ENCODE measurements around the gene BNIPL.
A peak's percentile ranks its signal among the peaks of the same experiment; 100 is the strongest.

DNA sequence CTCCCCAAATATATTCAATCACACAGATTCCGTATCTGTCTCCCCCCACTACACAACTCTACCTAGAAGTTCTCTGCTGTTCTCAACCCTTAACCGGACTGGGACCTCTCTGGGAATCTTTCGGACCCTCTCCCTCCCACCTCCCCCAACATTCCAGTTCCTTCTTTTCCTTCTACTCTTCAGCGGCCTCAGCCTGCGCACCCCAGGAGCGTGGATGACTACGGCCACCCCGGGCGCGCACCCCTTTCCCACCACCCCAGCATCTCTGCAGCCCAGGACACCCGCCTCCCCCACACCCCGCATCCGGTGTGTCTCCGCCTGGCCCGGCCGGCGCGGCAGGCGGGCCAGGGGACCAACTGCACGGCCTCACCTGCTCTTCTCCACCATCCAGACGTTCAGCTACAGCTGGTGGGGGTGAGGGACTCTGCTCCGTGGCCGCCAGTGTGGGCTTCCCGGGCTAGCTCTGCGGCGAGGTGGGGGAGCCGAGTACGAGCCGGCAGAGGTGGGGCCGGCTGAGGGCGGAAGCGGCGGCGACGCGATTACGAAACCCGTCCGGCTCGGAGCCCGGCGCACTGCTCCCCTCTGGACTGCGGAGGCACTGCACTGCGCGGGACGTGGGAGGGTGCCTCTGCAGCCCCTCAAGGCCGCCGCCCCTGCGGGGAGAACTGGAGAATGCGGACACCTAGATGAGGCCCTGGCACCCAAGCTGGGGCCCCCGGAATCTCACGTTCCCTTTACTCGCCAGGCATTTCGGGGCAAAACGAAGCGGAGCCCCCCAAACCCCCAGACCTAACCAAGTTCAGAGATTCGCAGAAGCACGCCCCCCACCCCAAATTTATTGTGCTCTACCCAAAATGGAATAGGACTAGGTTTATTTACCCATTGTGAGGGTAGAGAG is 23.0 kb downstream of the BNIPL start, which contains the start of gene CDC42SE1:
- TF ChIP-seq CTCF (CRISPR knock-in tag; IDR thresholded peaks at IDR 0.05) (peak; percentile 89), FOSL2 (CRISPR knock-in tag; IDR thresholded peaks at IDR 0.05) (peak; percentile 63), YY1 (IDR thresholded peaks at IDR 0.05; ENCODE audit: insufficient read depth, insufficient replicate concordance, low read depth, low read length) (peak; percentile 40), EP300 (IDR thresholded peaks at IDR 0.05; ENCODE audit: low read depth in 2 of 2, low read length in 2 of 2) (no peak), EP300 (CRISPR knock-in tag; IDR thresholded peaks at IDR 0.05; ENCODE audit: borderline replicate concordance) (peak; percentile 73), EZH2 (conservative IDR thresholded peaks at IDR 0.05; ENCODE audit: low read depth, low read length) (no peak)
- TF ChIP-seq, protein P1, sequence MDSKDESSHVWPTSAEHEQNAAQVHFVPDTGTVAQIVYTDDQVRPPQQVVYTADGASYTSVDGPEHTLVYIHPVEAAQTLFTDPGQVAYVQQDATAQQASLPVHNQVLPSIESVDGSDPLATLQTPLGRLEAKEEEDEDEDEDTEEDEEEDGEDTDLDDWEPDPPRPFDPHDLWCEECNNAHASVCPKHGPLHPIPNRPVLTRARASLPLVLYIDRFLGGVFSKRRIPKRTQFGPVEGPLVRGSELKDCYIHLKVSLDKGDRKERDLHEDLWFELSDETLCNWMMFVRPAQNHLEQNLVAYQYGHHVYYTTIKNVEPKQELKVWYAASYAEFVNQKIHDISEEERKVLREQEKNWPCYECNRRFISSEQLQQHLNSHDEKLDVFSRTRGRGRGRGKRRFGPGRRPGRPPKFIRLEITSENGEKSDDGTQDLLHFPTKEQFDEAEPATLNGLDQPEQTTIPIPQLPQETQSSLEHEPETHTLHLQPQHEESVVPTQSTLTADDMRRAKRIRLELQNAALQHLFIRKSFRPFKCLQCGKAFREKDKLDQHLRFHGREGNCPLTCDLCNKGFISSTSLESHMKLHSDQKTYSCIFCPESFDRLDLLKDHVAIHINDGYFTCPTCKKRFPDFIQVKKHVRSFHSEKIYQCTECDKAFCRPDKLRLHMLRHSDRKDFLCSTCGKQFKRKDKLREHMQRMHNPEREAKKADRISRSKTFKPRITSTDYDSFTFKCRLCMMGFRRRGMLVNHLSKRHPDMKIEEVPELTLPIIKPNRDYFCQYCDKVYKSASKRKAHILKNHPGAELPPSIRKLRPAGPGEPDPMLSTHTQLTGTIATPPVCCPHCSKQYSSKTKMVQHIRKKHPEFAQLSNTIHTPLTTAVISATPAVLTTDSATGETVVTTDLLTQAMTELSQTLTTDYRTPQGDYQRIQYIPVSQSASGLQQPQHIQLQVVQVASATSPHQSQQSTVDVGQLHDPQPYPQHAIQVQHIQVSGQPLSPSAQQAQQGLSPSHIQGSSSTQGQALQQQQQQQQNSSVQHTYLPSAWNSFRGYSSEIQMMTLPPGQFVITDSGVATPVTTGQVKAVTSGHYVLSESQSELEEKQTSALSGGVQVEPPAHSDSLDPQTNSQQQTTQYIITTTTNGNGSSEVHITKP (CRISPR knock-in tag; IDR thresholded peaks at IDR 0.05; ENCODE audit: low read depth), result no peak
- TF ChIP-seq, protein P2, sequence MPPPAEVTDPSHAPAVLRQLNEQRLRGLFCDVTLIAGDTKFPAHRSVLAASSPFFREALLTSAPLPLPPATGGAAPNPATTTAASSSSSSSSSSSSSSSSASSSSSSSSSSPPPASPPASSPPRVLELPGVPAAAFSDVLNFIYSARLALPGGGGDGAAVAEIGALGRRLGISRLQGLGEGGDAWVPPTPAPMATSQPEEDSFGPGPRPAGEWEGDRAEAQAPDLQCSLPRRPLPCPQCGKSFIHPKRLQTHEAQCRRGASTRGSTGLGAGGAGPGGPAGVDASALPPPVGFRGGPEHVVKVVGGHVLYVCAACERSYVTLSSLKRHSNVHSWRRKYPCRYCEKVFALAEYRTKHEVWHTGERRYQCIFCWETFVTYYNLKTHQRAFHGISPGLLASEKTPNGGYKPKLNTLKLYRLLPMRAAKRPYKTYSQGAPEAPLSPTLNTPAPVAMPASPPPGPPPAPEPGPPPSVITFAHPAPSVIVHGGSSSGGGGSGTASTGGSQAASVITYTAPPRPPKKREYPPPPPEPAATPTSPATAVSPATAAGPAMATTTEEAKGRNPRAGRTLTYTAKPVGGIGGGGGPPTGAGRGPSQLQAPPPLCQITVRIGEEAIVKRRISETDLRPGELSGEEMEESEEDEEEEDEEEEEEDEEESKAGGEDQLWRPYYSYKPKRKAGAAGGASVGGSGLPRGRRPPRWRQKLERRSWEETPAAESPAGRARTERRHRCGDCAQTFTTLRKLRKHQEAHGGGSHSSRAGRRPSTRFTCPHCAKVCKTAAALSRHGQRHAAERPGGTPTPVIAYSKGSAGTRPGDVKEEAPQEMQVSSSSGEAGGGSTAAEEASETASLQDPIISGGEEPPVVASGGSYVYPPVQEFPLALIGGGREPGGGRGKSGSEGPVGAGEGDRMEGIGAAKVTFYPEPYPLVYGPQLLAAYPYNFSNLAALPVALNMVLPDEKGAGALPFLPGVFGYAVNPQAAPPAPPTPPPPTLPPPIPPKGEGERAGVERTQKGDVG (CRISPR knock-in tag; IDR thresholded peaks at IDR 0.05; ENCODE audit: borderline replicate concordance), result no peak
- TF ChIP-seq, protein P3, sequence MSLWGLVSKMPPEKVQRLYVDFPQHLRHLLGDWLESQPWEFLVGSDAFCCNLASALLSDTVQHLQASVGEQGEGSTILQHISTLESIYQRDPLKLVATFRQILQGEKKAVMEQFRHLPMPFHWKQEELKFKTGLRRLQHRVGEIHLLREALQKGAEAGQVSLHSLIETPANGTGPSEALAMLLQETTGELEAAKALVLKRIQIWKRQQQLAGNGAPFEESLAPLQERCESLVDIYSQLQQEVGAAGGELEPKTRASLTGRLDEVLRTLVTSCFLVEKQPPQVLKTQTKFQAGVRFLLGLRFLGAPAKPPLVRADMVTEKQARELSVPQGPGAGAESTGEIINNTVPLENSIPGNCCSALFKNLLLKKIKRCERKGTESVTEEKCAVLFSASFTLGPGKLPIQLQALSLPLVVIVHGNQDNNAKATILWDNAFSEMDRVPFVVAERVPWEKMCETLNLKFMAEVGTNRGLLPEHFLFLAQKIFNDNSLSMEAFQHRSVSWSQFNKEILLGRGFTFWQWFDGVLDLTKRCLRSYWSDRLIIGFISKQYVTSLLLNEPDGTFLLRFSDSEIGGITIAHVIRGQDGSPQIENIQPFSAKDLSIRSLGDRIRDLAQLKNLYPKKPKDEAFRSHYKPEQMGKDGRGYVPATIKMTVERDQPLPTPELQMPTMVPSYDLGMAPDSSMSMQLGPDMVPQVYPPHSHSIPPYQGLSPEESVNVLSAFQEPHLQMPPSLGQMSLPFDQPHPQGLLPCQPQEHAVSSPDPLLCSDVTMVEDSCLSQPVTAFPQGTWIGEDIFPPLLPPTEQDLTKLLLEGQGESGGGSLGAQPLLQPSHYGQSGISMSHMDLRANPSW (CRISPR knock-in tag; IDR thresholded peaks at IDR 0.05; ENCODE audit: borderline replicate concordance), result no peak
